NCI-H1105 (cell line): Measurements from ENCODE around the gene BANP.
"Not testable (repeated sequence)": the region's sequence is repeated elsewhere in the genome, so short reads cannot be mapped to it uniquely, and the experiment has no call there.

Source experiments
- DNase-seq: peaks from one replicate; lab custom pipeline; 2025; lab: John Stamatoyannopoulos, UW

BANP gene

DNA sequence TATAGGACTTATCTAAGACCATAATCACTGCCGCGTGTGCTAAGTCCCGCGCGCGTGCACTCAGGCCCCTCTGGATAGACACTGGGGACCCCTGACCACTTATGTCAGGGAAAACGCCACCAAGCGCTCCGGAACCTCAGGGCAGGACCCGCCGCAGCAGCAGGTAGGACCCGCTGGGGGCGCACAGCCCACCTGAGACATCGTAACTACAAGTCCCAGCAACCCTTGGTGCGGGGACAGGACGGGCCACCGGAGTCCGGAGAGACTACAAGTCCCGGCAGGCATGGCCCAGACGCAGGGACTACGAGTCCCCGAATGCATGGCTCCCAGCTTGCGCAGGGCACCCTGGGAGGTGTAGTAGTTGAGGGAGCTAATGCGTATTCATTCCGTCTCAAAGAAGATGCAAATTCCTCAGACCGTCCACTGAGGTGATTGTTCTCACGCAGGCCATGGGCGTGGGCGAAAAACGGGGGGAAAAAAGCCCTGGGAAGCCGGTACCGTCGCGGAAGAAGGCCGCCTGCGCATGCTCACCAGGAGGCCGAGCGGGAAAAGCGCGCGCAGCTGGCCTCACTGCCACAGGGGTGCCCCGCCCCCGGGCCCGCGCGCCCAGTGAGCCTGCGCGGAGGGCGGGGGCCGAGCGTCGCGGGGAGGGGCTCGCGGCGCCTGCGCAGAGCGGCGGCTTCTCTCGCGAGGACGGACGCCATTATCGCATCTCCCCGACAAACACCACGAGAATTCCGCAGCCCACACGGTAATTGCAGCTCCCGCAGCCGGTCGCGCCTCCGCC is at the start of gene BANP:
Gene BANP (plus strand): TSS at position 670 of the 787 bp plus-strand sequence. CDS start 23,682 bp downstream, outside the sequence.
- peak; percentile 85 for DNase-seq

- DNase-seq, result not testable (repeated sequence)
Observed at GRCh38 chr16:87904963-87905362, 46.3 kb upstream of the BANP start.

DNA sequence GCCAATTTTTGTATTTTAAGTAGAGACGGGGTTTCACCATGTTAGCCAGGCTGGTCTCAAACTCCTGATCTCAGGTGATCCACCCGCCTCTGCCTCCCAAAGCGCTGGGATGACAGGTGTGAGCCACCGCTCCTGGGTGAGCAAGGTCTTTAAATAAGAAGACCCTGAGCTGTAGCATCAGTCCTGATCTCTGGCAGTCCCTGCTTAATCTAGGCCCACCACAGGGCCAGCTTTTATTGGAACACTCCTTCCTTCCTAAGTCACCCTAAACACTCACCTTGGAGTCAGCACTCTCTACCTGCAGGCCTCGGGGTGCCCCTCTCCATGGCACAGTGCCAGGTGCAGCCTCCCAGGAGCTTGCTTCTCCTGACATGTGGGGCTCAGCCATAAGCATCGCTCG is 45.7 kb upstream of the BANP start:
- DNase-seq, result not testable (repeated sequence)

DNA sequence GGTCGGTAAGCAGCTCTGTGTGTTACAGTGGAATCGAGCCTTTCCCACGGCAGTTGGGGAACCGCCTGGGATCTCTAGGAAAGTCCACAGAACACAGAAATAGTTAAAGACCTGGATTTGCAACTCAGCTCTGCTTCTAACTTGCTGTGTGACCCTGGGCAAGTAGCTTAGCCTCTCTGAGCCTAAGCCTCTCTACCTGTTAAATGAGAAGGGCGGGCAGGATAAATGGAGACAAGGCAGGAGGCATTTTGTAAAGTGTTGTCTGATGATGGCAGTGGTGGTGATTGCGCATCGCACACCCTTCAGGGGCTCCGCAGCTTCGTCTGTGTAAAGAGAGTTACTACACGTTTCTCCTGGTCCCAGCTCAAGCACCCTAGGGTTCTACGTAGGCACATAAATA is 43.1 kb upstream of the BANP start:
- DNase-seq, result not testable (repeated sequence)

GRCh38 chr16:87909203-87909935 is 41.9 kb upstream of the BANP start:
- DNase-seq, result not testable (repeated sequence)

DNA sequence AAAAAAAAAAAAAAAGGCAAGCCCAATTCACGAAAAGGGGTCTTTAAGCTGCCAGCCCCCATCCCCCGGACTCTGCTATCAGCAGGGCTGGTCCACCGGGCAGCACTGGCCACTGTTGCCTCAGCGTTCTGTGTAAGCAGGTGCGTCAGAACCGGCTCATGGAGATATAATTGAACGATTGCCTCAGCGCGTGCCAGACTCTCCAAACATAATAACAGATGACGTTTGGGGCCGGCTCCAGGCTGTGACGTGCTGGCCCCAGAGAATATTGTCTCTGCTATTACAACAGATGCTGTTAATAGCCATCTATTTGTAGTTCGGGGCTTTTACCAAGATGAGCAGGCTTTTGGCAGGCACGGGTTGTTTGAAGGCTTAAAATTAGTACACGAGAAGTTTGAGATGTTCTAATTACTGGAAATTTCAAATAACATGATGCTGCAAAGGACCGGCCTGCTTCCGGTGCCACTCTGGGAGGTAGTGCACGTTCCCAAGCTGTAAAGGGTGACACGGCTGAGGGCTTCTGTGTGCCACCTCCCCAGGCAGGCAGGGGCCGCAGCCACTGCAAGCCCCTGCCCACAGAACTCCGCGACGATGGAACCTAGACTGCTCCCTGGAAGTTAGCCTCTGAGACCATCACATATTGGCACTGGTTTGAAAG is 40.0 kb upstream of the BANP start:
- DNase-seq, result peak; percentile 81

DNA sequence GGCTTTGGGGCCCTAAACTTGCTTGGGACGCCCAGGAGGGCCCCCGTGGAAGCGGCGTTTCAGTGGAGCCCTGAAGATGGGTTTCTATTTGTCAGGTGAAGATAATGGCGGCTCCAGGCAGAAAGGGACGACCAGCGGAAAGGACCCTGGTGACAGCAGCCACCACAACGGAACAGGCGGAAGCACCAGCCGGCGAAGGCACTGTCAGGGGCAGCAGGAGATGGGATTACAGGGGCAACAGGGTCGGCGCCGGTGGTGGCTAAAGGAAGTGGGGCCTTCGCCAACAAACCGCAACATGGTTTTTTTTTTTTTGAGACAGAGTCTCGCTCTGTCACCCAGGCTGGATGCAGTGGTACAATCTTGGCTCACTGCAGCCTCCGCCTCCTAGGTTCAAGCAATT is 38.5 kb upstream of the BANP start:
- DNase-seq, result not testable (repeated sequence)

- DNase-seq, result not testable (repeated sequence)
Observed at GRCh38 chr16:87914021-87914725, 37.1 kb upstream of the BANP start.

DNA sequence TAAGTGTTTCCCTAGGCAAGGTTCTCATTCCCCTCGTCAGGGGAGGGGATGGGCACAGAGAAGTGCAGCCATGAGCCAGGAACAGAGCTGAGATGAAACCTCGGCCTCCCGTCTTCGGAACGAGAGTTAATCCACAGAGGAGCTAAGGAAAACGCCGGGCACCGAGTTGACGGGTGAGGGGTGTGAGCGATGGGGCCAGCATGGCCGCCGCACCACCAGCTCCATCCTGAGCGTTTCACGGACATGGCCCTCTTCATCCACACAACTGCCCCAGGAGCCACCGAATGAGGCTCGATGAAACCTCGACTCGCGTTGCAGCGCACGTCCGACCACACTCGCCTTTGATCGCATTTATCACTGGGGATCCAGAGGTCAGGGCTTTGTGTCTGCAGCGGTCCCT is 36.4 kb upstream of the BANP start:
- no peak for DNase-seq

DNA sequence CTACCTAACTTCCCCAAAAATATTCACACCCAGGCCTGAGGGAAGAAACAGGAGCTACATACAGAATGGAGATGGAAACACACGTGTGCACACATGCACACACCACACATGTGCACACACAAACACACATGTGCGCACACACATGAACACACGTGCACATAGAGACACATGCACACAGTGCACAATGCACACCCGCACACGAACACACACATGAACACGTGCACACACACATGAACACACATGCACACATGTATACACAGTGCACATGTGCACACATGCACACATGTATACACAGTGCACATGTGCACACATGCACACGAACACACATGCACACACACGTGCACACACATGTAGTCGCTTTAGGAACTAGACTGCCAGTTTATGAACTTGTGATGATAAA is 33.7 kb upstream of the BANP start:
- no peak for DNase-seq

- DNase-seq, result no peak
Observed at GRCh38 chr16:87918338-87918737, 32.9 kb upstream of the BANP start.

- DNase-seq, result no peak
Observed at GRCh38 chr16:87918866-87919680, 32.2 kb upstream of the BANP start.

GRCh38 chr16:87919681-87919994 is 31.6 kb upstream of the BANP start:
- DNase-seq, result no peak

DNA sequence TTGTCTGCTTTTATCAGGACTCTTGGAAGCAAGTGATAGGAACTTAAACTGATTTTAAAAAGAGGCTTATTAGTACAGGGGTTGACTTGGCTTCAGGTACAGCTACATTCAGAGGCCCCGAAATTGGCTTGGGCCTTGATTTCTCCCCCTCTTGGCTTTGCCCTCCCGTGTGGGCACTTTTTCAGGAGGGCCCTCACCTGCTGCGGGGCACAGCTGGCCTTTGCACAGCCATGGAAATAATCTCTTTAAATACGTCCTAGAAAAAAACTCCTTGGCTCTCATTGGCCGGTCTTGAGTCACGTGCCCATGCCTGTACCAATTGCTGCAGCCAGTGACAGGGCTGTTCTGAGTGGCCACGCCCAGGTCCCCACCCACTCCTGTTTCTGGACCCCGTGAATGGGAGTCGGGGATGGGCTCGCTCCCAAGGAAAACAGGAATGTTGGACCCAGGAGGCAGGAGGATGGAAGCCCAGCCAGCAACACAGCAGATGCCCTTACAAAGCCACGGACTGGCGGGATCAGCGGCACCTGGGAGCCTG is 29.9 kb upstream of the BANP start:
- DNase-seq, result no peak

GRCh38 chr16:87922250-87922871 is 28.9 kb upstream of the BANP start:
- DNase-seq, result no peak

DNA sequence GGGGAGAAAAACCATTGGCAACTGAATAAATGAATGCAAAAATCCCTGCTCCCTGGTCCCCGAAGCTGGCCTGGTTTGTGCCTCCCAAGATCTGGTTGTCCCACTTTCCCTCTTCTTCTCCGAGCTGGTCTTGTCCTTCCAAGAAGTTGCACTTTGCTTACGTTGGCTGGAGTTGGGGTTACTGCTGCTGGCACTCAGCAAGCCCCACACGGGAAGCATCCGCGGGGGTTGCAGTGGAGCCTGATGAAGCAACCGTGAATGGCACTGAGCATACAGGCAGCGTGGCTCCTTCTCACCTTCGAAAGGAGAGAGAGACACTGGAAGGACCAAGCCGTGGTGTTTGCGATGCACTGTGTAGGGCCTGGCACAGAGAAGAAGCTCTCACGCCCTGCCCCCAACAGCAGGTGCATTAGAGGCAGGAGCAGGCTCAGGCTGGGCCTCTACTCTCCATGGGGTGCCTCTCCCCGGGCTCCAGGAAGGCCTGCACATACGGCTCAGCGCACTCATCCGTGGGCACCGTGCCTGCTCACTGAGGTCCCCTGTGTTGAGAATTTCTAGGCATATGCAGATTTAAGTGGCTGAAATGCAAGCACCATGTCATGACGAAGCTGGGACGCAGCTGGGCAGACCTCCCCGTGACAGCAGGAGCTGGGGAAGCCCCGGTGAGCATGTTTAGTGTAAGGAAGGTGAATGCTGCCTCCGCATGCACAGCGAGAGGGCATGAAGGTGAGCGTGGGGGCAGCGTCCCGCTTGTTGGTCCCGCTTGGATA is 27.0 kb upstream of the BANP start:
- DNase-seq, result peak; percentile 69

DNA sequence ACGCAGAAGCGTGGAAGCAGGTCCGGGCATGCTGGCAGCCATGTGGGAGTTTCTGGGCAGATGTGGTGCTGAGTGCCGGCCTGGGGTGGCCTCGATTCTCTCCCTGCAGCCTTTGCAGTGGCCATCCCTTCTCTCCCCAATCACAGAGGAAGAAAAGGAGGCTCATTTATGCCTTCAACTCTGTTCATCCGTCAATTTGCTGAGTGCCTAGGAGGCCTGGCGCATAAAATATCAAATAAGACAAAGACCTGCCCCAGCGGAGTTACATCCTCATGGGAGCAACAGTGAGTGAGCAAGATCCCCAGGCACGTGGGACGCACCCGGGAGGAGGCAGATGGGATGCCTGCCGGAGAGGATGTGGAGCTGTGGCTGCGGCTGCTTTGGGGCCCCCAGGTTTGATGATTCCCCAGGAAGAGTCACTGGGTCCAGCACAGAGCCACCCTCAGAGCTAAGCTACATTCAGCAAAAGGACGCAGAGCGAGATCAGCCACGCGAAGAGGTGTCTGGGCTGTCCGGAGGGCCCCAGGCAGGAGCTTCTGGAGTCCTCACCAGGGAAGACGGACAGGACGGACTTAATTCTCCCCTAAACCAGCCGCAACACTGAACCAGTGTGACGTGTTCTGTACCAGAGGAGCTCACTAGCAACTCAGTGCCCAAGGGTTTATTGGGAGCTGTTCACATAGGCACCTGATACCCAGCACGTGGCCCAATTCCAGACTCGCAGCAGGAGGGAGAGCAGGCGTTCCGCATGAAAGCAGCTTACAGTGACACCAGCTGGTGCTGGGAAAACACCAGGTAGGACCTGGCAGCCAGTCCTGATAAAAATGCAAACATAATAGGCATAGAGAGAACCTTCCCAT is 26.2 kb upstream of the BANP start:
- DNase-seq, result peak; percentile 79

- DNase-seq, result no peak
Observed at GRCh38 chr16:87926246-87927194, 24.7 kb upstream of the BANP start.
